ENCODE data around the gene DESI1. TPM values are rescaled to one million over a fixed set of nuclear protein-coding genes. Genes with fewer than 3 reads are reported as not detected.

Gene DESI1
- total RNA-seq, 1 donor from 2014 or later: 37.4 TPM

- H3K27me3 Mint-ChIP-seq: no peaks in the 10 kb centered on the region
- no peak overlapping the region for H3K27ac Mint-ChIP-seq
- no peak for DNase-seq (ENCODE audit: low spot score, unreplicated experiment)
- no peak for TF ChIP-seq CTCF (IDR thresholded peaks at IDR 0.05; ENCODE audit: unreplicated experiment)
- no peaks in the 10 kb centered on the region for H3K4me1 Mint-ChIP-seq (ENCODE audit: low read depth)
- no peak overlapping the region for H3K4me3 Mint-ChIP-seq (ENCODE audit: low read depth)
- H3K9me3 Mint-ChIP-seq (ENCODE audit: low read depth): no peaks in the 10 kb centered on the region
- H3K36me3 Mint-ChIP-seq (ENCODE audit: insufficient read depth): peaks cover 27% of the 10 kb centered on the region
These were observed 36.9 kb upstream of the DESI1 start for GRCh38 chr22:41657709-41658108.

GRCh38 chr22:41656556-41656955 is 35.7 kb upstream of the DESI1 start:
- H3K36me3 Mint-ChIP-seq (ENCODE audit: insufficient read depth): peaks cover 29% of the 10 kb centered on the region
- no peak overlapping the region for H3K4me3 Mint-ChIP-seq (ENCODE audit: low read depth)
- no peak overlapping the region for H3K27ac Mint-ChIP-seq
- H3K9me3 Mint-ChIP-seq (ENCODE audit: low read depth): no peaks in the 10 kb centered on the region
- H3K27me3 Mint-ChIP-seq: no peaks in the 10 kb centered on the region
- no peak for DNase-seq (ENCODE audit: low spot score, unreplicated experiment)
- no peaks in the 10 kb centered on the region for H3K4me1 Mint-ChIP-seq (ENCODE audit: low read depth)
- no peak for TF ChIP-seq CTCF (IDR thresholded peaks at IDR 0.05; ENCODE audit: unreplicated experiment)

- Mint-ChIP-seq H3K27me3 (no peaks in the 10 kb centered on the region), H3K4me1 (ENCODE audit: low read depth) (no peaks in the 10 kb centered on the region), H3K36me3 (ENCODE audit: insufficient read depth) (peaks cover 20% of the 10 kb centered on the region), H3K9me3 (ENCODE audit: low read depth) (no peaks in the 10 kb centered on the region), H3K4me3 (ENCODE audit: low read depth) (no peak overlapping the region), H3K27ac (peak overlapping the region; percentile 33)
- no peak for TF ChIP-seq CTCF (IDR thresholded peaks at IDR 0.05; ENCODE audit: unreplicated experiment)
- DNase-seq (ENCODE audit: low spot score, unreplicated experiment): no peak
These were observed 33.5 kb upstream of the DESI1 start for GRCh38 chr22:41654322-41654721.

GRCh38 chr22:41650821-41651220 is 30.0 kb upstream of the DESI1 start:
- Mint-ChIP-seq H3K27ac (no peak overlapping the region), H3K27me3 (no peaks in the 10 kb centered on the region), H3K9me3 (ENCODE audit: low read depth) (no peaks in the 10 kb centered on the region), H3K4me1 (ENCODE audit: low read depth) (no peaks in the 10 kb centered on the region), H3K36me3 (ENCODE audit: insufficient read depth) (peaks cover 21% of the 10 kb centered on the region), H3K4me3 (ENCODE audit: low read depth) (no peak overlapping the region)
- no peak for DNase-seq (ENCODE audit: low spot score, unreplicated experiment)
- no peak for TF ChIP-seq CTCF (IDR thresholded peaks at IDR 0.05; ENCODE audit: unreplicated experiment)

- Mint-ChIP-seq H3K4me3 (ENCODE audit: low read depth) (no peak overlapping the region), H3K36me3 (ENCODE audit: insufficient read depth) (peaks cover 19% of the 10 kb centered on the region), H3K9me3 (ENCODE audit: low read depth) (no peaks in the 10 kb centered on the region), H3K4me1 (ENCODE audit: low read depth) (no peaks in the 10 kb centered on the region), H3K27me3 (no peaks in the 10 kb centered on the region), H3K27ac (no peak overlapping the region)
- no peak for DNase-seq (ENCODE audit: low spot score, unreplicated experiment)
- TF ChIP-seq CTCF (IDR thresholded peaks at IDR 0.05; ENCODE audit: unreplicated experiment): no peak
These were observed 29.4 kb upstream of the DESI1 start for GRCh38 chr22:41650229-41650628.

Measured in progenitor cell of endocrine pancreas (in vitro differentiated cells).